ENCODE measurements around the gene DENR. TPM values are rescaled to one million over a fixed set of nuclear protein-coding genes. Genes with fewer than 3 reads are reported as not detected.
A peak's percentile ranks its signal among the peaks of the same experiment; 100 is the strongest.
"Not testable (repeated sequence)": the region's sequence is repeated elsewhere in the genome, so short reads cannot be mapped to it uniquely, and the experiment has no call there.

The DENR gene
- polyA plus RNA-seq, 3 donors: 77.7 to 101 (median 91.2) TPM

GRCh38 chr12:122732170-122732569 is 20.5 kb upstream of the DENR start:
- DNase-seq: no peak

- DNase-seq: no peak
Observed at GRCh38 chr12:122732611-122733010, 20.0 kb upstream of the DENR start.

DNA sequence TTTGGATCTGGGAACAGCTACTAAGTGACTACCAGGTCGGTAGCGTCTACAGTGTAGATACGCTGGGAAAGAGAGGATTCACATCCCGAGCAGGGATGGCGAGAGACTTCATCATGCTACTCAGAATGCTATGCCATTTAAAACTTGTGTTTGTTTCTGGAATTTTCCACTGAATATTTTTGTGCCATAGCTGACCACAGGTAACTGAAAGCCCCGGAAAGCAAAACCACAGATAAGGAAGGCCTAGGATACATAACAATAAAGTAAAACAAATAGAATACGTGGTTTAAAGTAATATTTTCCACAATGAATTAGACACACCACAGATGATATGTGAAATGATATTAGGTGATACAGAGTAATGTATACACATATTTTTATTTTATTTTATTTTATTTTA is 14.1 kb upstream of the DENR start:
- DNase-seq: no peak

DNA sequence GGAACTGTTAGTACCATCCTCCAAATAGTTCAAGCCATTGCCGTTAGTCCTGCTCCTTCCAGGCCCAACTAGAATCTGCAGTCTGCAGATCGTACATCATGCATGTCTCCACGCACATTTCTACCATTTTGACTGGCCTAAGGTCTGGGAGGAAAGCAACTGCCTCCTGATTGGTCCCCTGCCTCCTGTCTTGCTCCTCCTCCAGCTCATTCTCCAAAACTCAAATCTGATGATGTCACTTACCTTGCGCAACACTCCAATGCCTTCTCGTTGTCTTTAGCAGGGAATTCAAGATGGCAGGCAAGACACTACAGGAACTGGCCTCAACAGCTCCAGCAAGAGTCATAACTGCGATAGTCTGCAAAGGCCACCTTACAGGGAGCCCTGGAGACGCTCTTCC is 12.3 kb upstream of the DENR start:
- DNase-seq: no peak

DNA sequence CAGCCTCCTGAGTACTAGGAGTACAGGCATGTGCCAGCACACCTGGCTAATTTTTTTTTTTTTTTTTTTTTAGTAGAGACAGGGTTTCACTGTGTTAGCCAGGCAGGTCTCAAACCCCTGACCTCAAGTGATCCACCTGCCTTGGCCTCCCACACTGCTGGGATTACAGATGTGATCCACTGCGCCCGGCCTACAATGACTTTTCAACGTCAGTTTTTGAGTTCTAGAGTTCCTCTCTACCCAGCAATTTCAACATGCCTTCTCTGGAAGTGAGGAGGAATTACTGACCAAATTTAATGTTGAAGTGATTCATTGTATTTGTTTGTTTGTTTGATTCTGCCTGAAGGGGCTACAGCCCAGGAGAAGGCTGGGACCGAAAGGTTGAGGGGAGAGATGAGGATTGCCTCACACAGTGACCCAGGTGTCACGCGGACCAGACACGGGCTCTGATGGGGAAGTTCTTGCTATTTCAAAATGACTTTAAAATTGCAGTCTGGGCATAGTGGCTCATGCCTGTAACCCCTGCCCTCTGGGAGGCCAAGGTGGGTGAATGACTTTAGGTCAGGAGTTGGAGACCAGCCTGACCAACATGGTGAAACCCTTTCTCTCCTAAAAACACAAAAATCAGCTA is 8.6 kb upstream of the DENR start:
- DNase-seq: no peak

- no peak for DNase-seq
Observed at GRCh38 chr12:122747224-122748135, 5.1 kb upstream of the DENR start.

DNA sequence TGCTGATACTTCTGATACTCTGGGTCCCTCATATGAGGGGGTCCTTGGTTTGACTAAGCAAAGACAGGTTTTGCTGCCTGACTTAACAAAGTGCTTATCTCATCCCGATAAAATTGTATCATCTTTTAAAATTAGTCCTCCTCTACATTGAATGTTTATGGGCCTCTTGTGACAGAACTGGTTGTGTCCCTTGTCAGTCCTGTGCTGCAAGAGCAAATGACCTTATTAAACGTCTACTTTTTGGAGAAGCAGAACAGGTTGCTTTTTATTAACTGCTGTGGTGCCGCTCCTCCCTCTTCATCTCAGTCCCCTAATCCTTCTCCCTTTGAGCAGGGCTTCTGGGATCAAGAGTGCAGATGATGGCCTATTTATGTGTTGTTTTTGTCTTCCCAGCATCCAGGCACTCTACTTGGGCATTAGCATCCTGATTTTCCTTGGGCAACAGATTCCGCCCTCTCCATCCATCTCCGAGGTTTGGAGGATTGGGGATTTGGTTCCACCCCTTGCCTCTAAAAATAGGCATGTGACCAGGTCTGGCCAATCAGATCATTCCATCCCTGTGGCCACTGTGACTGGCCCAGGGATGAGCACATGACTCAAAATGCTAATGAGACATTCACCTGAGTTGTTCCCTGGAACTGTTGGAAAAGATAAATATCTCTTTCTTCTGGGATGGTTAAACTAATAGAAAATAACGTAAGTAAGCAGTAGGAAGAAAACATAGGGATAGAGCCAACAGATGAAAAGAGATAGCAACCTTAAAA is 2.9 kb upstream of the DENR start:
- no peak for DNase-seq

DNA sequence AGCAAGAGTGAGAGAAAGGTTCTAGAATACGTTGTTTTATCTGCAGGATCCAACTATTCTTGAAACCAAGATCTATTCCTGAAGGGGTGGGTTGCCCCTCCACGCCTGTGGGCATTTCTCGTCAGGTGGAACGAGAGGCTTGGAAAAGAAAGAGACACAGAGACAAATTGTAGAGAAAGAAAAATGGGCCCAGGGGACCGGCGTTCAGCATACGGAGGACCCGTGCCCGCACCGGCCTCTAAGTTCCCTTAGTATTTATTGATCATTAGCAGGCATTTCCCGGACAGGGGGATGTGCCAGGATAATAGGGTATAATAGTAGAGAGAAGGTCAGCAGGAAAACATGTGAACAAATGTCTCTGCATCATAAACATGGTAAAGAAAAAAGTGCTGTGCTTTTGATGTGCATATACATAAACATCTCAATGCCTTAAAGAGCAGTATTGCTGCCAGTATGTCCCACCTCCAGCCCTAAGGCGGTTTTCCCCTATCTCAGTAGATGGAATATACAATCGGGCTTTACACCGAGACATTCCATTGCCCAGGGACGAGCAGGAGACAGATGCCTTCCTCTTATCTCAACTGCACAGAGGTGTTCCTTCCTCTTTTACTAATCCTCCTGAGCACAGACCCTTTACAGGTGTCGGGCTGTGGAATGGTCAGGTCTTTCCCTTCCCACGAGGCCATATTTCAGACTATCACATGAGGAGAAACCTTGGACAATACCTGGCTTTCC is 1.7 kb upstream of the DENR start:
- not testable (repeated sequence) for DNase-seq

DNA sequence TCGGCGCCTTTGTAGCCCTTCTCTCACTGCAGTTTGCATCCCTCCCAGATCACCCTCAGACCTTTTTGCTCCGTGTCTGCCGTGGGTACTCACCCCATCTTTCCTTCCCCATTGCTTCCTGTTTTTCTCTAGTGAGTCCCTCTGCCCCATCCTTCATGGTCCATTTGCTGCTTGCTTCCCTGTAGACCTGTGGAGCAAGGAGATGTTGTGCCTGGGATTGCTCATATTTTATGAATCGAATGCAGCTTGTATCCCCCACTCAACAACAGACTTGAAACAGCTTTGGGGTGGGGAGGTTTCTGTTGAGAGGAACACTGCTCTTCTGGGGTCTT is 661 bp downstream of the DENR start:
- peak; percentile 14 for DNase-seq

GRCh38 chr12:122754790-122755189 is 2.2 kb downstream of the DENR start:
- no peak for DNase-seq

GRCh38 chr12:122757568-122757967 is 4.9 kb downstream of the DENR start:
- no peak for DNase-seq

DNA sequence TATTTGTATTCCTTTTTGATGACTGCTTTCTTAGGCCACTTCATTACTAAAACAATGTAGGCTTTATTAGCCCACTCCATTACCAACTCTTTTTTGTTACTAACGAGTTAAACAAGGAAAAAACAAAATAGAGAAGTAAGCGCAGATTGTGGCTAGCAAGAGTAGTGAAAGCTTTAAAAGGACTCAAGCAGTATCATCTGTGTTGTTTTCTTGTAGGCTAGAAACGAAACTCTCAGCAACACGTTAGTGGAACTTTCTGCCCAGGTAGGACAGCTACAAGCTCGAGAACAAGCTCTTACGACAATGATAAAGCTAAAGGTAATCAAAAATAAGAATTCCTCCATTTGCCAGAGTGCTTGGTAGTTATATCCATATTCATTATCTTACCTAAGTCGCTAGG is 32.9 kb downstream of the DENR start:
- DNase-seq: no peak

DNA sequence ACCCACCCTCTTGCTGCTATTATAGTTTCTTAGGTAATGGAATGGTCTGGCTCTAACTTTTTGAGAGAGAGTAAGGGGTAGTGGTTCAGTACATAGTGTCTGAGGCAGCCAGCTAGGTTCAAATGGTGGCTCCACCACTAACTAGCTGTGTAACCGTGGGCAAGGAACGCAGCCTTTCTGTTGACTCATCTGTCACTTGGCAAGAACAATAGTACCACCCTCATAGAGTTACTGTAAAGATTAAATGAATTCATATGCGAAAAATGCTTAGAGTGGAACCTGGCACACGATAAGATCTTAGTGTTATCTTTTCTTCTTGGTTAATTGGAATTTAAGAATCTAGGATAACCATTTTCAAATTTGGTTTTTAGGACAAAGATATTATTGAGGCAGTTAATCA is 35.8 kb downstream of the DENR start:
- no peak for DNase-seq

DNA sequence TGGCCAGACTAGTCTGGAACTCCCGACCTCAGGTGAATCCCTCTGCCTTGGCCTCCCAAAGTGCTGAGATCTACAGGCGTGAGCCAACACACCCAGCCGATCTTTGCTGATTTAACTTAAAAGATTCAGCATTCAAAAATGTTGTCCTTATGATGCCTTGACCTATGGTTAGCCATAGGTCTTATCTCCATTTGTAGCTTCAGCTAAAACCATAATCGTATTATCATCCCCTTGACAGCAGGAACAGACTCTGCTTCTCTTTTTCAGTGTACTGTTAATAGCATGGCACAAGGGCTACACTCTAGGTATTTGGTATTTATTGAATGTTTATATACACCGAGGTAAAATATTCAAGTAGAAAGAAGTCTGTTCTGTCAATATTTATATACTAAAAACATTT is 37.0 kb downstream of the DENR start:
- DNase-seq: no peak

GRCh38 chr12:122790393-122791075 is 37.9 kb downstream of the DENR start:
- no peak for DNase-seq

- DNase-seq: peak; percentile 43
Observed at GRCh38 chr12:122793685-122794106, 41.1 kb downstream of the DENR start.

DNA sequence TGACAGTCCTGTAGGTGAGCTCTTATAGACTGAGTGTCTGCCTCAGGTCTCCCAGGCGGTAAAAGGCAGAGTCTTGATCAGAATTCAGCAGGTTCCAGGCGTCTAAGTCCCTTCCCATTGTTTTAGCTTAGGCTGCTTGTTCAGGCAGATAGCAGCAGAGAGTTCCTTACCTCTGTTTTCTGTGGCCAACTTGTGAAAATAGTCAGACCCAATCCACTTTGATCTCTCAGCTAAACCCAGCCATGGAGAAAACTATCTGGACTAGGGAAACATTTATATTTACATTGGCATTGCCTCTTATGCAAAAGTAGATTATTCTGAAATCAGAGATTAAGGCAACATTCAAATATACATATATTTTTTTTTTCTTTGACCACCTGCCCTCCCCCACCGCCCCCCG is 43.2 kb downstream of the DENR start:
- no peak for DNase-seq

DNA sequence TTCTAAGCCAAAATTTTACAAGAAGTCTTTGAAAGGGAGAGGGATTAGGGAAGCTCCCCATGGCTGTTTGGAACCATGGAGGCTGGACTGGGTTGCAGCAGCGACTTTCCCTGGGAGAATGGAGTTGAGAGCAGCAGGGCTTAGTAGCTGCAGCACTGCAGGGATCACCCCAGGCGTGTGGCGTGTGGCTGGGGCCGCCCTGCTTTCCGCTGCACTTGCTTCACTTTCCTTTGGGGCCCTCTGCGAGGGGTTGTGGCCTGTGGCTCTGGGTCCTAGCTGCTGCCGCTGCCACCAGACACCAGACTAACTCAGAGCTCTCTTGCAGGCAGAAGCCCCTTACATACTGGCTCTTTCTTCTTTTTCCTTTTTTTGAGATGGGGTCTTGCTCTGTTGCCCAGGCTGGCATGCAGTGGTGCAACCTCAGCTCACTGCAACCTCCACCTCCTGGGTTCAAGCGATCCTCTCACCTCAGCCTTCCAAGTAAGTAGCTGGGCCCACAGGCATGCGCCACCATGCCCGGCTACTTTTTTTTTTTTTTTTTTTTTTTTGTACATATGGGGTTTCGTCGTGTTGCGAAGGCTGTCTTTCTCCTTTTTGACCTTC is 47.1 kb downstream of the DENR start:
- no peak for DNase-seq

DNA sequence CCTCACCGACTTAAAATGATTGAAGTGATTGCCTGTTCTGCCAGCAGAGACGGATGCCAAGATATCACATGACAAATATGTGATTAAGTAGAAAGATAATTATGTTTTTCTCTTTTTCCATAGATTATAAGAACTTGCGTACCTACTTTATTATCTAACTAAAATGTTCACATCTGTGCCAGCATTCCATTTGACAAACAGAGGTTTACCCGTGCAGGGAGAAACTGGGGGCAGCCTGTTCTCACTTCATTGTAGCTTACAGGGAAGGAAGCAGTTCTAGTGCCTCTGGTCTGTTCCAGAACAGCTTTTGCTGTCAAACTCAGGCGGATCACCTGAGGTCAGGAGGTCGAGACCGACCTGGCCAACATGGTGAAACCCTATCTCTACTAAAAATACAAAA is 51.3 kb downstream of the DENR start:
- no peak for DNase-seq

- not testable (repeated sequence) for DNase-seq
Observed at GRCh38 chr12:122804957-122805356, 52.3 kb downstream of the DENR start.

DNA sequence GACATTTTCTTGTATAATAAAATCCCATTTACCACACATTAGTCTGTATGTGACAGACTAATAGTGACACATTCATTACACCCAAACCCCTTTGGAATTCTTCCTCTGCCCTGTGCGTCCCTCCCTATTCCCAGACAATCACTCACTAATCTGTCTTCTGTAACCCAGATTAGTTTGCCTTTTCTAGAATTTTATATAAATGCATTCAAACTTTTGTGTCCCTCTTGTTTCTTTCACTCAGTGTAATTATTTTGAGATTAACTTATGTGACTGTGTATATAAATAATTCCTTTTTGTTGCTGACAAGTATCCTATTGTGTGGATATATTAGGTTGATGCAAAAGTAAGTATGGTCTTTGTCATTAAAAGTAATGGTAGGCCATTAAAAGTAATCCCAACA is 55.0 kb downstream of the DENR start:
- no peak for DNase-seq

Data from renal pelvis (tissue), 4 donors.